OCI-LY1 (cell line): Measurements from ENCODE around the gene NT5C2.

ENCODE experiments used
- H2AFZ ChIP-seq: fragments of 200-600 bp; sonication (generic), shearing (Covaris generic); 2 replicates; pipeline ENCODE4 v1.6.0; 2014; ENCODE audit warnings: antibody characterized with exemption, mild to moderate bottlenecking, low read length
- H3F3A ChIP-seq: fragments of 200-600 bp; sonication (generic), shearing (Covaris generic); 2 replicates; pipeline ENCODE4 v1.6.0; 2014; ENCODE audit warnings: mild to moderate bottlenecking, antibody characterized with exemption, low read length, moderate library complexity; ENCODE audit not compliant: insufficient read depth
- H3K27ac ChIP-seq: fragments of 200-600 bp; sonication (generic); 2 replicates; pipeline ENCODE4 v1.5.1; 2014; ENCODE audit warnings: low read length, mixed run types, mild to moderate bottlenecking, low read depth; ENCODE audit not compliant: poor library complexity, severe bottlenecking
- H3K27me3 ChIP-seq: fragments of 200-600 bp; sonication (generic); 2 replicates; pipeline ENCODE4 v1.6.0; 2014; ENCODE audit warnings: antibody characterized with exemption, mild to moderate bottlenecking, low read length, moderate library complexity; ENCODE audit not compliant: insufficient read depth
- H3K36me3 ChIP-seq: fragments of 200-600 bp; sonication (generic); 2 replicates; pipeline ENCODE4 v1.6.1; 2014; ENCODE audit warnings: mild to moderate bottlenecking, antibody characterized with exemption, low read length, moderate library complexity, mixed read lengths; ENCODE audit not compliant: insufficient read depth
- H3K4me1 ChIP-seq: fragments of 200-600 bp; sonication (generic); 2 replicates; pipeline ENCODE4 v1.5.1; 2014; ENCODE audit warnings: mild to moderate bottlenecking, low read length, moderate library complexity; ENCODE audit not compliant: insufficient read depth, severe bottlenecking
- H3K4me2 ChIP-seq: fragments of 200-600 bp; sonication (generic), shearing (Covaris generic); 2 replicates; pipeline ENCODE4 v1.6.1; 2014; ENCODE audit warnings: low read length
- H3K4me3 ChIP-seq: fragments of 200-600 bp; sonication (generic); 2 replicates; pipeline ENCODE4 v1.5.1; 2014; ENCODE audit warnings: low read length, low read depth, mild to moderate bottlenecking, mixed read lengths; ENCODE audit not compliant: poor library complexity, severe bottlenecking
- H3K79me2 ChIP-seq: fragments of 200-600 bp; shearing (Covaris generic); 2 replicates; pipeline ENCODE4 v1.6.1; 2016; ENCODE audit warnings: mixed run types, low read length, mixed read lengths; ENCODE audit not compliant: insufficient read depth
- H3K9ac ChIP-seq: fragments of 200-600 bp; sonication (generic), shearing (Covaris generic); 2 replicates; pipeline ENCODE4 v1.6.1; 2014; ENCODE audit warnings: mild to moderate bottlenecking, low read length, mixed read lengths
- H3K9me2 ChIP-seq: fragments of 200-600 bp; sonication (generic), shearing (Covaris generic); 2 replicates; pipeline ENCODE4 v1.6.1; 2014; ENCODE audit warnings: low read depth, mild to moderate bottlenecking, low read length, mixed read lengths
- H3K9me3 ChIP-seq: fragments of 200-600 bp; shearing (Covaris generic); 2 replicates; pipeline ENCODE4 v1.6.1; 2014; ENCODE audit warnings: low read length, mixed read lengths
- H4K20me1 ChIP-seq: fragments of 200-600 bp; sonication (generic), shearing (Covaris generic); 2 replicates; pipeline ENCODE4 v1.6.0; 2016; ENCODE audit warnings: mild to moderate bottlenecking, low read length; ENCODE audit not compliant: insufficient read depth
- CTCF ChIP-seq: fragments of 200-600 bp; sonication (generic), shearing (Covaris generic); IDR thresholded peaks from 2 replicates; pipeline ENCODE4 v1.5.1; 2017; ENCODE audit warnings: mild to moderate bottlenecking, antibody characterized with exemption, low read length, moderate library complexity, mixed read lengths
- EZH2 ChIP-seq: fragments of 200-600 bp; sonication (generic), shearing (Covaris generic); IDR thresholded peaks from 2 replicates; pipeline ENCODE4 v1.8.0; 2017; ENCODE audit warnings: borderline replicate concordance, mixed run types, mild to moderate bottlenecking, antibody characterized with exemption, low read length, moderate library complexity, mixed read lengths

Gene NT5C2

GRCh38 chr10:103193107-103193819 is at the start of gene NT5C2:
Gene NT5C2 (minus strand): TSS chr10:103193272. CDS start chr10:103174958, 18,314 bp downstream.
- H3K27me3 ChIP-seq, result no peaks in the 10 kb centered on the region
- peaks cover 43% of the 10 kb centered on the region for H3K79me2 ChIP-seq
- peak within 1 kb of the TSS; percentile 97 for H3K9ac ChIP-seq
- peak within 1 kb of the TSS; percentile 98 for H3K4me3 ChIP-seq
- H3K27ac ChIP-seq, result peak within 1 kb of the TSS; percentile 69
- H3K9me3 ChIP-seq, result no peaks in the 10 kb centered on the region
- H3K9me2 ChIP-seq, result no peaks in the 10 kb centered on the region
- H3K4me1 ChIP-seq, result peaks cover 36% of the 10 kb centered on the region
- H2AFZ ChIP-seq, result no peak within 1 kb of the TSS
- H3K4me2 ChIP-seq, result peak within 1 kb of the TSS; percentile 79
- H3F3A ChIP-seq, result no peaks in the 10 kb centered on the region
- TF ChIP-seq CTCF (no peak), EZH2 (no peak)
- H4K20me1 ChIP-seq, result no peaks in the 10 kb centered on the region
- peaks cover 10% of the 10 kb centered on the region; the same call in 1 of the 2 replicates for H3K36me3 ChIP-seq

GRCh38 chr10:103241262-103242011 is 48.4 kb upstream of the NT5C2 start:
- Histone ChIP-seq H2AFZ (no peak overlapping the region), H3K27ac (no peak overlapping the region), H3K36me3 (no peaks in the 10 kb centered on the region), H3K9me2 (no peaks in the 10 kb centered on the region), H3K9me3 (no peaks in the 10 kb centered on the region), H3K27me3 (no peaks in the 10 kb centered on the region), H3K4me3 (no peak overlapping the region), H3K4me2 (no peak overlapping the region), H3K9ac (no peak overlapping the region), H3K4me1 (peaks cover 7% of the 10 kb centered on the region), H3K79me2 (no peaks in the 10 kb centered on the region), H4K20me1 (no peaks in the 10 kb centered on the region), H3F3A (no peaks in the 10 kb centered on the region)
- TF ChIP-seq EZH2 (no peak), CTCF (no peak)

GRCh38 chr10:103238506-103239252 is 45.6 kb upstream of the NT5C2 start:
- Histone ChIP-seq H4K20me1 (no peaks in the 10 kb centered on the region), H3K9ac (no peak overlapping the region), H3K4me3 (no peak overlapping the region), H3F3A (no peaks in the 10 kb centered on the region), H3K4me1 (peaks cover 8% of the 10 kb centered on the region), H3K36me3 (no peaks in the 10 kb centered on the region), H3K9me2 (no peaks in the 10 kb centered on the region), H3K9me3 (no peaks in the 10 kb centered on the region), H2AFZ (no peak overlapping the region), H3K27me3 (no peaks in the 10 kb centered on the region), H3K4me2 (no peak overlapping the region), H3K27ac (no peak overlapping the region), H3K79me2 (no peaks in the 10 kb centered on the region)
- TF ChIP-seq CTCF, result peak; percentile 8; the same call in 1 of the 2 replicates
- no peak for TF ChIP-seq EZH2
